ENCODE results near the gene SKA2. TPM values are rescaled to one million over a fixed set of nuclear protein-coding genes. Genes with fewer than 3 reads are reported as not detected.
"Not testable (repeated sequence)": the region's sequence is repeated elsewhere in the genome, so short reads cannot be mapped to it uniquely, and the experiment has no call there.

Gene SKA2
- total RNA-seq, 1 donor from 2014 or later = 30.0 TPM

DNA sequence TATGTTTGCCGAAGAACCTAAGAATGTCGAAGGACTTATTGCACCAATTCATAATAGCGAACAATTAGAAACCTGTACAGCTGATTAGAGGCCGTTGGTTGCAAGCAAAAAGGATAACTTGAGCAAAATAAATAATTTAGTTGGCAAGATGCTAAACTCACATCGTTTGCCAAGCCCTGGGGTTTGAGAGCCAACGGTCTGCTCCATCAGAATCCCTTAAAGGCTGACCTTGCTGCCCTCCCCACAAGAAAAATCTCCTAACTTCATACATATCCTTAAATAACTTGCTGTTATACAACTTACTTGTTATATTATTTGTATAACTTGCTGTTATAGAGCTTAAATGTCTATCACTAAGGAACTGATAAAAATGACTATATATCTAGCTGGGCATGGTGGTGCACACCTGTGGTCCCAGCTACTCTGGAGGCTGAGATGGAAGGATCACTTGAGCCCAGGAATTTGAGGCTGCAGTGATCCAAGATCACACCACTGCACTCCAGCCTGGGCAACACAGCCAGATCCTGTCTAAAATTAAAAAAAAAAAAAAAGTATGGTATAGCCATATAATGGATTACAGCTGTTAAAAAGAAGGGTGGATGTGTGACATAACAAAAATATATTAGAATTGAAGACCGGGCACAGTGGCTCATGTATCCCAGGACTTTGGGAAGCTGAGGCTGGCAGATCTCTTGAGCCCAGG, 46.4 kb downstream of the SKA2 start:
- DNase-seq (ENCODE audit: low spot score) = no peak
- intact Hi-C loops (cut with DNase I) = no loop called here

DNA sequence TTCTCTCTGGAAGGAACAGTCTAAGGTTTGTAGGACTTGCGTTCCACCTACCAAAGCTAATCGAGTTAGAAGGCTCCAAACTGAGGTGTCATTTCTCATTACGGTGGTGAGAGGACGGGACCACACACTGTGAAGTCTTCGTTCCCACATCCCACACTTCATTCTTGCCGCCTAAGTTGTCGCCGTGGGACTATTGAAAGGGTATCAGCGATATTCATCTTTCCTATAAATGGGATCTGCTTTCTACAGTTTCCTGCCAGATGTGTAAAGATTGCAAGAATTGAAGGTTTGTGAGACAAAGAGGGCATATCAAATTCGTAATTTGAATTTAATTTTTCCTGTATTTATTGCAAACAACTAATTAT, 47.7 kb downstream of the SKA2 start:
- intact Hi-C loops (cut with DNase I) = loop anchor here (2.0 kb wide), 1 partner anchor 48 kb away; the partner anchor contains the start of genes PRR11 and SKA2
- no peak for DNase-seq (ENCODE audit: low spot score)

DNA sequence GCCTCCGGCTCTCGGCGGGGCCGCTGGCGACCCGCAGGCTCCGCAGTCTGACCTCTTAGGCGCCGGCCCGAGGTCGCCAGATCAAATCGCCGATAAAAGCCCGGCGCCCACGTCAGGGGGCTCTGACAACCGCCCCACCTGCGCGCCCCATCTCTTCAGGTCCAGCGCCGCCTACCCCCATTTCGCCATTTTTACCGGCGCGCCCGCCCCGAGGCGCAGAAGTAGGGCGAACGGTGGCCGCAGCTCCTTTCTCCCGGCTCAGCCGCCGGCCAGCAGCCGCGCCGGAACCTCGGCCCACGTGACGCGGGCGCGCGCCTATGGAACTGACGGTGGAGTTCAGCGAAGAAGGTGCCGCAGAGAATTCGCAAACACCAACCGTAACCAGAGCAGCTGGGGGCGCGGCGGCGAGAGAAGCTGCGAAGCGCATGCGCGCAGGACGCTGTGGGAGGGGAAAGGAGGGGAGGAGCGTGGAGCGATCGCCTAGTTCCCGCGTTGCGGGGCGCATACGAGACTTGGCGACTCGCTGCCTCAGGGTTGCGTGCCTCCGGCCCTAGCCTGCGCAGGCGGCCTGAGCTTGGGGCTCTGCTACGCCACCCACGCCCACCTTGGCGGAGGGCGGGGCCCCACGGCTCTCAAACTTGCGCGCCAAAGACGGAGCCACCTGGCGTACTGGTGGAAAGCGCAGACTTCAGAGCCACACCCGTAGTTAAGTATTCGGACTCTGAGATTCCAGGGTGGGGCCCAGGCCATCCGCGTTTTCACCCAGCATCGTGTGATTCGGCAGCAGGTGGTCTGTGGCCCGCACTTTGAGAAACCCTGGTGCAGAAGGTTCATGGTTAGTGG, 48.3 kb downstream of the SKA2 start, which contains the start of gene TRIM37:
Gene TRIM37 (minus strand): TSS at position 418 of the 843 bp plus-strand sequence. CDS start 419 bp downstream, outside the sequence.
- intact Hi-C loops (cut with DNase I) = loop anchor here (2.0 kb wide), 1 partner anchor 48 kb away; the partner anchor contains the start of genes PRR11 and SKA2

DNA sequence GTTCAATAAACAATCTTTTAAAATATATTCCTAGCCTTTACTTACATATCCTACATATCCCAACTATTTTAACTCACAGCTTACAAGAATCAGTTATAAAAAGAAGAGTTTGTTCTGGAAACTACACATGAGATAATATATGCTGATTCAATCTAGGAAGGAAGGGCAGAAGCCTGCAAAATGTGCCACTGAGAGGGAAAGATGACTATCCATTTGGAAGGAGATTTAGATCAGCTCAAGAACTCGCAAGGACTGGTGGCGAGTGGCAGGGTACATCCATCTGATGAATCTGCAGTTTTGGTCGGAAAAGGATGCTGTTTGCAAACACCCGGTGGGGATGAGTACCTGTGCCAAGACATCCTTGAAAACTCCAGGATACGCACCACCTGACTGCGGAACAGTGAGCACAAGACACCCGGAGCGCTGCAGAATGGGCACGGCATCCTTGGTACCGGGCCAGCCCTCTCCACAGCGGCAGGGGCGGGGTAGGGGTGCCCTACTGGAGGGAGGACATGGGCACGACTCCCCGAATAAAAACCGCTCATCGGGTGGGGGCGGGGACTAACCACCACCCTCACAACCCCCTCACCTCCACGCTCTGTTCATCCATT, 49.0 kb downstream of the SKA2 start:
- intact Hi-C loops (cut with DNase I) = loop anchor here (2.0 kb wide), 1 partner anchor 49 kb away; the partner anchor contains the start of genes PRR11 and SKA2
- DNase-seq (ENCODE audit: low spot score) = peak; percentile 84

More for the DNA sequence above, 48.3 kb downstream of the SKA2 start, which contains the start of gene TRIM37:
- DNase-seq (ENCODE audit: low spot score) = peak; percentile 99

DNA sequence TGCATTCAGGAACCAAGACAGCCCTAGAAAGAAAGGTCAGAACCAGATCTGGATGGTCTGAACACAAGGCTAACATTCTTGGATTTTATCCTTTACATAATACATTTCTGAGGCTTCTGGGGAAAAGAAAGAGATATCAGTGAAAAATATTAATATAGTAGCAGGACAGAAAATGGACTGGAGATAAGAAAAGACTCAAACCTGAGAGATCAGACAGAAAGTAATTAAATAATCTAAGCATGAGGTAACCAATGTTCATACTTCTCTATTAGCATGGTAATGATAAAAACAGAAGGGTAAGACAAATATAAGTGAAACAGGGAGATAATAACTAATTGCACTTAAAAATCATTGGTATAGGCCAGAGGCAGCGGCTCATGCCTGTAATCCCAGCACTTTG, 53.8 kb downstream of the SKA2 start:
- intact Hi-C loops (cut with DNase I) = no loop called here
- DNase-seq (ENCODE audit: low spot score) = no peak

DNA sequence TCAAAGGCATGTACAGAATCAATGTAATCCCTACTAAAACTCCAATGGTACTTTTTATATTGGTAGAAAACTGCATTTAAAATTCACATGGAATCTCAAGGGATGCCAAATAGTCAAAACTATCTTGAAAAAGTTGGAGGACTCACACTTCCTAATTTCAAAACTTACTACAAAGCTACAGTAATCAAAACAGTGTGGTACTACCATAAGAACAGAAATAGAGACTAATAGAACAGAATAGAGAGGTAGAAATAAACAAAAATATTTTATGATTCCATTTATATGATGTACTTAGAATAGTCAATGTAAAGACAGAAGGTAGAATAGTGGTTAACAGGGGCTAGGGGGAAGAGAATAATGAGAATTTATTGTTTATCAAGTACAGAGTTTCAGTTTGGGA, 57.1 kb downstream of the SKA2 start:
- no peak for DNase-seq (ENCODE audit: low spot score)

DNA sequence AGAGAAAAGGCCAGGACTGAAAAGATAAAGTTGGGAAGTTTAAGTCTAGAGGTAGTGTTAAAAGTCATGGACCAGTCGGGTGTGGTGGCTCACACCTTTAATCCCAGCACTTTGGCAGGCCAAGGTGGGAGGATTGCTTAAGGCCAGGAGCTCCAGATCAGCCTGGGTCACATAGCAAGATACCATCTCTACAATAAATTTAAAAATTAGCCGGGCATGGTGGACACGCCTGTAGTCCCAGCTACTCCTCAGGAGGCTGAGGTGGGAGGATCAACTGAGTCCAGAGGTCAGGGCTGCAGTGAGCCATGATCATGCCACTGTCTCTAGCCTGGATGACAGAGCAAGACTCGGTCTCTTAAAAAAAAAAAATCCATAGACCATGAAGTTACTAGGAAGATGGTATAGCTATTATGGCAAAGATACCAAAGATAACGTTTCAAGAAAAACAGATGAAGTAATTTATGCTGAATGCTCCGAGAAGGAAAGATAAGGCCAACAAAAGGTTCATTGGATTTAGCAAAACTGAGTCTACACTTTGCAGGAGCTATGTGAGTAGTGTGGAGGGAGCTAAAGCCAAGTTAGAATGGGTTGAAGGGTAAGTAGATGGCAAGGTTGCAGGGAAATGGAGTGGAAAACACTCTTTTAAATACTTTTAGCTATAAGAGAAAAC, 60.0 kb downstream of the SKA2 start:
- no peak for DNase-seq (ENCODE audit: low spot score)
- intact Hi-C loops (cut with DNase I) = no loop called here

More for the DNA sequence above, 57.1 kb downstream of the SKA2 start:
- intact Hi-C loops (cut with DNase I) = no loop called here

DNA sequence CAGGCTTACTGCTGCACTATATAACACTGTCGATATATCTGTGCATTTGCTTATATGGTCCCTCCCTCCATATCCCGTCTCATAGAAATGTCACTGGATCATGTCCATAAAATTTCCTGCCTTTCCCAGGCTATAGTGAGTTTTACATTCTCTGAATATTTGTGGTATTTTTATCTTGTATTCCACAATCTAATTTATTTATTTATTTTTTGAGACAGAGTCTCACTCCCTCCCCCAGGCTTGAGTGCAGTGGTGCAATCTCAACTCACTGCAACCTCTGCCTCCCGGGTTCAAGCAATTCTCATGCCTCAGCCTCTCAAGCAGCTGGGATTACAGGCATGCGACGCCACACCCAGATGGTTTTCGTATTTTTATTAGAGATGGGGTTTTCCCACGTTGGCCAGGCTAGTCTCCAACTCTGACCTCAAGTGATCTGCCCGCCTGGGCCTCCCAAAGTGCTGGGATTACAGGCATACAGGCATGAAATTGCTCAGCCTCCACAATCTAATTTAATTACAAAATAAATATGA, 61.2 kb downstream of the SKA2 start:
- intact Hi-C loops (cut with DNase I) = no loop called here
- DNase-seq (ENCODE audit: low spot score) = no peak

DNA sequence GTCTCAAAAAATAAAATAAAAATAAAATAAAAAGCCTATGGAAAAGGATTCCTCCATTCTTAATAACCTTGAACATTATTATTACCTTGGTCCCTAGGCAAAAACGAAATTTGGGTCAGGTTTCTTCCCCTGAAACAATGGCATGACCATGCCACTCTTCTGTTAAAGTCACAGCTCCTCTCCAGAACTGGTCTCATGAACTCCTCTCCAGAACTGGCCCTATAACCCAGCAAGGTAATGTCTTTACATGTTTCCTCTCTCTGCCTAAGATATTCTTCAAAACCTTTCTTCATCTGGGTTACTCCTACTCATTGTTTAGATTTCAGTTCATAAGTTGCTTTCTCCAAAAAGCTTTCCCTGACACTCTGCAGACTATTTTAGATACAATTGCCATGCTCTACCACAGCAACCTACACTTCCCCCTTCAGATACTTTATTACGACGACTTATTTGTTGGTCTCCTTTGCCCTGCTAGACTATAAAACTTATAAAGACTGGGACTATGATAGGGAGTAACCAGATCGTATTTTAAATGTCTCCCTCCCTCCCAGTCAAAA, 61.8 kb downstream of the SKA2 start:
- intact Hi-C loops (cut with DNase I) = no loop called here
- no peak for DNase-seq (ENCODE audit: low spot score)

DNA sequence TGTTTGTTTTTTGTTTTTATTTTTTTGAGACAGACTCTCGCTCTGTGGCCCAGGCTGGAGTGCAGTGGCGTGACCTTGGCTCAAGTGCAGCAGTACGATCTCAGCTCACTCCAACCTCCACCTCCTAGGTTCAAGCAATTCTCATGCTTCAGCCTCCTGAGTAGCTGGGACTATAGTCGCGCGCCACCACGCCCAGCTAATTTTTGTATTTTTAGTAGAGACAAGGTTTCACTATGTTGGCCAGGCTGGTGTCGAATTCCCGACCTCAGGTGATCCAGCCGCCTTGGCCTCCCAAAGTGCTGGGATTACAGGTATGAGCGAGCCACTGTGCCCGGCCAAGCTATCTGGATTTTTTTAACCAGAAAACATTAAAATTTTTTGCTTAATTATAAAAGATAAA, 64.4 kb downstream of the SKA2 start:
- DNase-seq (ENCODE audit: low spot score); intact Hi-C loops (cut with DNase I): not testable (repeated sequence)

DNA sequence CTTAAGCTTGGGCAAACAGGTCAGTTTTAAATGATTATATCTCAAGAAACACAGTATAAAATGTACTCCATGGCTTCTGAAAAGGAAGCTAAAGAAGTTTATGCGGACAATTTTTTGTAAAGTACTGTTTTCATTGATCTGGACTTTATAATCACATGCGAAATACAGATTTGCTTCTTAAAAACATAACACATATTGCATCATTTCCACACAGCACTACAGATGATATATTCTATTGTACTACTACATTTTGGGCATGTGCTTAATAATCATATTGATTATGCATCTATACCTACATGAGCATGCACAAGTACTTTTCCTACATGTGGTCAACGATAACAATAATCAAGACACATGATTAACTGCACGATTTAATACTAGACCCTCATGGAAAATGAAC, 70.8 kb downstream of the SKA2 start:
- intact Hi-C loops (cut with DNase I) = no loop called here
- no peak for DNase-seq (ENCODE audit: low spot score)

DNA sequence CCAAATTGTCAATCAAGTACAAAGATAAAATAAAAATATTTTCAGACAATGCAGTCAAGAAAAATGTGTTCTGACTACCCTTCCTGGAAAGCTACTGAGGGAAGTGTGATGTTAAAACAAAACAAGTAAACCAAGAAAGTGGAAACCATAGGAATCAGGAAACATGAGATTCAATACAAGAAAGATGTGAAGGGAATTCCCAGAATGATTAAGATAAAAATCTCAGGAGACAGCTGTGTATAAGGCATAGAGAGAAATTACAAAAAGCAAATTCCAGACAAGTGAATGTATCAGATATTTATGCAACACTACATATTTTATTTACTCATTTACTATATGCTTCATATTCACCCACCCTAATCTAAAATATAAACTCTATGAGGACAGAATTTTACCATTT, 80.5 kb downstream of the SKA2 start:
- DNase-seq (ENCODE audit: low spot score) = no peak
- intact Hi-C loops (cut with DNase I) = no loop called here

DNA sequence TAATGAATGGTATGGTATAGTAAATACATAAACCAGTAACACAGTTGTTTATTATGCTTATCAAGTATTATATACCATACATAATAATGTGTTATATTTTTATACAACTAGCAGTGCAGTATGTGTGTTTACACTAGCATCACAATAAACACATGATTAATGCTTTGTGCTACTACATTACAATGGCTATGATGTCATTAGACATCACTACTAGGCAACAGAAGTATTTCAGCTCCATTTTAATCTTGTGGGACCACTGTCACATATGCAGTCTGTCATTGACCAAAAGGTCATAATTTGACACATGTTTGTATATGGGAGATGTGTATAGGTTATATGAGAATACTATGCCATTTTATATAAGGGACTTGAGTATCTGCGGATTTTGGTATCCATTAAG, 81.0 kb downstream of the SKA2 start:
- no peak for DNase-seq (ENCODE audit: low spot score)
- intact Hi-C loops (cut with DNase I) = no loop called here

DNA sequence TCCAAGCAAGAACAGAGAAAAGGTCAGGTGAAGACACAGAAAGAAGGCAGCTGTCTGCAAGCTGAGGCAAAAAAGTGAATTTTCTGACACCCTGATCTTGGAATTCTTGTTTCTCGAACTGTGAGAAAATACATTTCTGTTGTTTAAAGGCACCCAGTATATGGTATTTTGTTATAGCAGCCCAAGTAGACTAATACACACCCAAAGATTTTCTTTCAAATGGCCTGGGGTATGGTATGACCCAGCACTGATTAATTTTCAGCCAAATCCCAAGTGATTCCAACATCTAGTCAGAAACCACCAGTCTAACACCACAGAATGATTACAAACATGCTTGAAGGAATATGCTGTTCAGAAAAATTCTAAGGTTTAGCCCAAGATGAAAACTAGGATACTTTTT, 85.1 kb downstream of the SKA2 start:
- intact Hi-C loops (cut with DNase I) = no loop called here
- no peak for DNase-seq (ENCODE audit: low spot score)

DNA sequence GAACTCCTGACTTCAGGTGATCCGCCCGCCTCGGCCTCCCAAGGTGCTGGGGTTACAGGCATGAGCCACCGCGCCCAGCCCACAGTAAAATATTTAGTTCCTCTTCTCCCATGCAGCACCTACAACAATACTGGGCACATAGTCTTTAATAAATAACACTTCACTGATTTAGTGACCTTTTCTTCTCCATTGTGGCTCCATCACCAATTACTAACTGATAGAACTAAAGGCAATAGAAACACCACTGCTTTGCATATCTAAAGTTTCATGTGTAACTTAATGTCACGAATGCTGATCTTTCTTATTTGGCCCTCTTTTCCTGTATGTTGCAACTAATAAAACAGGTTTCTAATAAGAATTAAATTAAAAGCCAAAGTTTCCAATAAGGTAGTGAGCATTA, 87.2 kb downstream of the SKA2 start:
- intact Hi-C loops (cut with DNase I) = no loop called here
- DNase-seq (ENCODE audit: low spot score) = no peak

DNA sequence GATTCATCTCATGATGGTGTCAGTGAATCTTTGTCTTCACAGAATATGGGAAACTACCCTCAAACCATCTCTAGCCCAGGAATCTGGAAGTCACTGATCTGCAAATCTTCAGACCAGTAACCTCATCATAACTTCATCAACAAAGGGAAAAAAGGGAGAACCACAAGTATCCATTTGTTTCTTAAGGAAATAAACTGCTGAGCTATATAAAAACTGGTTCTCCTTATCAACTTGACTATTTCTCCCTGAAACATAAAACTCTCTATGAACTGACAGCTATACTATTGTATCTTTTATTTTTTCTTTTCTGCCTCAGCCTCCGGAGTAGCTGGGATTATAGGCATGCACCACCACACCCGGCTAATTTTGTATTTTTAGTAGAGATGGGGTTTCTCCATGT, 87.6 kb downstream of the SKA2 start:
- DNase-seq (ENCODE audit: low spot score) = no peak
- intact Hi-C loops (cut with DNase I) = no loop called here

DNA sequence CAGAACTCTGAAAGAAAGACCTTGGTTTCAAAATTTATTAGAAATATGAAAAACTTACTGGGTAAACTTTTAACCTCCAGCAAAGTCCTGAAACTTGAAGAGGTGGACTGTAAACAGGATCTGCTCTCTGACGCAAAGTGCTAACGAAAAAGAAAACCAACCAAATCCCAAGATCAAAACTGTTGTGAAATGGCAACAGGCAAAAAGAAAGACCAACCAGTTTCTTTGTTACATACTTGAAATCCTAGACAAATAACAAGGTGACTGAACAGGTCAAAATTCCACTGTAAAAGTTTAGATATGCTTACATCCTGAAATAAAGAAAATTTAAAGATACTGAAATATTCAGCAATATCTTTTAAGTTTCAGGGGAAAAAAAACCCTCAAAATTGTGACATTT, 92.5 kb downstream of the SKA2 start:
- intact Hi-C loops (cut with DNase I) = no loop called here
- DNase-seq (ENCODE audit: low spot score) = no peak

Measured in cardiac septum (tissue), 1 donor.